RCC 7860 (cell line): Measurements from ENCODE around the gene PROM2.

Experiments used
- DNase-seq: peaks from one replicate; pipeline ENCODE4 v3.0.0-alpha.2; 2015; ENCODE audit warnings: low spot score
- FAIRE-seq: peaks from 2 replicates; lab custom pipeline; 2012; peaks lifted over from hg19 to GRCh38; lab: Jason Lieb, UNC

The PROM2 gene

GRCh38 chr2:95283562-95283961 lies 9.3 kb downstream of the PROM2 start:
- FAIRE-seq (no peak), DNase-seq (no peak)

- no peak for FAIRE-seq
- no peak for DNase-seq
Observed at GRCh38 chr2:95284886-95285541, 10.8 kb downstream of the PROM2 start.

- DNase-seq (no peak), FAIRE-seq (no peak)
Observed at GRCh38 chr2:95285542-95285932, 11.3 kb downstream of the PROM2 start.

GRCh38 chr2:95287336-95287735 lies 13.1 kb downstream of the PROM2 start:
- no peak for DNase-seq
- FAIRE-seq = no peak

GRCh38 chr2:95287806-95288205 lies 13.6 kb downstream of the PROM2 start:
- DNase-seq (no peak), FAIRE-seq (no peak)

- FAIRE-seq = no peak
- no peak for DNase-seq
Observed at GRCh38 chr2:95289253-95289652, 15.0 kb downstream of the PROM2 start.

GRCh38 chr2:95291222-95291621 lies 17.0 kb downstream of the PROM2 start:
- no peak for DNase-seq
- no peak for FAIRE-seq

- DNase-seq (no peak), FAIRE-seq (no peak)
Observed at GRCh38 chr2:95292623-95293260, 18.5 kb downstream of the PROM2 start.

GRCh38 chr2:95294579-95295250 lies 20.5 kb downstream of the PROM2 start:
- no peak for FAIRE-seq

GRCh38 chr2:95295376-95295775 lies 21.1 kb downstream of the PROM2 start:
- DNase-seq = no peak
- no peak for FAIRE-seq

More at GRCh38 chr2:95294579-95295250, 20.5 kb downstream of the PROM2 start:
- DNase-seq = no peak

GRCh38 chr2:95296011-95296410 lies 21.8 kb downstream of the PROM2 start:
- no peak for DNase-seq

GRCh38 chr2:95296880-95297487 lies 22.7 kb downstream of the PROM2 start, which contains the start of gene KCNIP3:
Gene KCNIP3 (plus strand): TSS chr2:95297347. CDS start chr2:95297439, 92 bp downstream.
- DNase-seq (no peak), FAIRE-seq (no peak)

More at GRCh38 chr2:95296011-95296410, 21.8 kb downstream of the PROM2 start:
- no peak for FAIRE-seq

- no peak for FAIRE-seq
- no peak for DNase-seq
Observed at GRCh38 chr2:95297639-95298395, 23.6 kb downstream of the PROM2 start.

GRCh38 chr2:95298486-95299111 lies 24.4 kb downstream of the PROM2 start:
- DNase-seq = no peak
- no peak for FAIRE-seq

- FAIRE-seq (no peak), DNase-seq (no peak)
Observed at GRCh38 chr2:95299961-95300360, 25.7 kb downstream of the PROM2 start.

GRCh38 chr2:95300450-95300849 lies 26.2 kb downstream of the PROM2 start:
- DNase-seq (peak; percentile 3), FAIRE-seq (no peak)

- FAIRE-seq = no peak
- DNase-seq = no peak
Observed at GRCh38 chr2:95301186-95301585, 26.9 kb downstream of the PROM2 start.

GRCh38 chr2:95301876-95302641 lies 27.8 kb downstream of the PROM2 start:
- DNase-seq = no peak
- FAIRE-seq = no peak

- FAIRE-seq (no peak), DNase-seq (no peak)
Observed at GRCh38 chr2:95303191-95303919, 29.1 kb downstream of the PROM2 start.
